ENCODE data around the gene SGO1.

SGO1 gene

GRCh38 chr3:20128358-20128757 lies 57.6 kb downstream of the SGO1 start:
- no peak for DNase-seq (ENCODE audit: low read depth)
- TF ChIP-seq CTCF (IDR thresholded peaks at IDR 0.05; ENCODE audit: insufficient read depth, low read depth, low read length, missing control alignments), result no peak
- no peak overlapping the region for H3K4me3 ChIP-seq (ENCODE audit: low read depth, low read length)

- peak; percentile 80 for DNase-seq (ENCODE audit: low read depth)
- no peak for TF ChIP-seq CTCF (IDR thresholded peaks at IDR 0.05; ENCODE audit: insufficient read depth, low read depth, low read length, missing control alignments)
- peak overlapping the region; percentile 9 for H3K4me3 ChIP-seq (ENCODE audit: low read depth, low read length)
These were observed 60.1 kb downstream of the SGO1 start for GRCh38 chr3:20125897-20126296.

- no peak for DNase-seq (ENCODE audit: low read depth)
- H3K4me3 ChIP-seq (ENCODE audit: low read depth, low read length), result no peak overlapping the region
- no peak for TF ChIP-seq CTCF (IDR thresholded peaks at IDR 0.05; ENCODE audit: insufficient read depth, low read depth, low read length, missing control alignments)
These were observed 60.7 kb downstream of the SGO1 start for GRCh38 chr3:20125289-20125688.

GRCh38 chr3:20123131-20123652 lies 62.8 kb downstream of the SGO1 start:
- H3K4me3 ChIP-seq (ENCODE audit: low read depth, low read length), result no peak overlapping the region
- TF ChIP-seq CTCF (IDR thresholded peaks at IDR 0.05; ENCODE audit: insufficient read depth, low read depth, low read length, missing control alignments), result no peak
- DNase-seq (ENCODE audit: low read depth), result no peak

GRCh38 chr3:20121088-20121487 lies 64.9 kb downstream of the SGO1 start:
- no peak for DNase-seq (ENCODE audit: low read depth)
- no peak overlapping the region for H3K4me3 ChIP-seq (ENCODE audit: low read depth, low read length)
- no peak for TF ChIP-seq CTCF (IDR thresholded peaks at IDR 0.05; ENCODE audit: insufficient read depth, low read depth, low read length, missing control alignments)
